ENCODE results near the gene INPP5A. TPM values are rescaled to one million over a fixed set of nuclear protein-coding genes. Genes with fewer than 3 reads are reported as not detected.

INPP5A gene
- total RNA-seq, 6 donors from 2014 or later, result 28.6 to 81.7 (median 44.8) TPM

DNA sequence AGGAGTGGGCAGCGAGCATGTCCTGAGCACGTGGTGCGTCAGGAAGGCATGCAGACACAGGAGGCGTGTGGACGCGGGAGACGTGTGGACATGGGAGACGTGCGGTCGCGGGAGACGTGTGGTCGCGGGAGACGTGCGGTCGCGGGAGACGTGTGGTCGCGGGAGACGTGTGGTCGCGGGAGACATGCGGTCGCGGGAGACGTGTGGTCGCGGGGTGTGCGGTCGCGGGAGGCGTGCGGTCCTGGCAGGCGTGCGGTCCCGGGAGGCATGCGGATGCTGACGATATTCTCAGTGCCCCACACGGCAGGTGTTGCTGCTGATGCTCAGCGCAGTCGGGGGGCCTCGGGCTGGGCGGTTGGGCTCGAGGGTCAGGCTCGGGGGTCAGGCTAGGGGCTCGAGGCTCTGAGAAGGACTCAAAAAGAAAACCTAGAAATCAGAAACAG is 154.1 kb downstream of the INPP5A start:
- ATAC-seq (ENCODE audit: low FRiP score in 2 of 2), result no peak
- Histone ChIP-seq H3K9me3 (no peaks in the 10 kb centered on the region), H3K27me3 (no peaks in the 10 kb centered on the region), H3K27ac (no peak overlapping the region), H3K36me3 (peaks cover 0 to 18% (median 14%) of the 10 kb centered on the region in 4 donors), H3K4me1 (no peaks in the 10 kb centered on the region), H3K4me3 (no peak overlapping the region)
- peak in 1 of 2 donors; percentile 82 for DNase-seq
- no peak for TF ChIP-seq POLR2A (IDR thresholded peaks at IDR 0.05)
- TF ChIP-seq, protein P1, sequence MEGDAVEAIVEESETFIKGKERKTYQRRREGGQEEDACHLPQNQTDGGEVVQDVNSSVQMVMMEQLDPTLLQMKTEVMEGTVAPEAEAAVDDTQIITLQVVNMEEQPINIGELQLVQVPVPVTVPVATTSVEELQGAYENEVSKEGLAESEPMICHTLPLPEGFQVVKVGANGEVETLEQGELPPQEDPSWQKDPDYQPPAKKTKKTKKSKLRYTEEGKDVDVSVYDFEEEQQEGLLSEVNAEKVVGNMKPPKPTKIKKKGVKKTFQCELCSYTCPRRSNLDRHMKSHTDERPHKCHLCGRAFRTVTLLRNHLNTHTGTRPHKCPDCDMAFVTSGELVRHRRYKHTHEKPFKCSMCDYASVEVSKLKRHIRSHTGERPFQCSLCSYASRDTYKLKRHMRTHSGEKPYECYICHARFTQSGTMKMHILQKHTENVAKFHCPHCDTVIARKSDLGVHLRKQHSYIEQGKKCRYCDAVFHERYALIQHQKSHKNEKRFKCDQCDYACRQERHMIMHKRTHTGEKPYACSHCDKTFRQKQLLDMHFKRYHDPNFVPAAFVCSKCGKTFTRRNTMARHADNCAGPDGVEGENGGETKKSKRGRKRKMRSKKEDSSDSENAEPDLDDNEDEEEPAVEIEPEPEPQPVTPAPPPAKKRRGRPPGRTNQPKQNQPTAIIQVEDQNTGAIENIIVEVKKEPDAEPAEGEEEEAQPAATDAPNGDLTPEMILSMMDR (IDR thresholded peaks at IDR 0.05), result no peak
- no peak for TF ChIP-seq EP300 (IDR thresholded peaks at IDR 0.05)
- TF ChIP-seq POLR2AphosphoS5 (IDR thresholded peaks at IDR 0.05), result no peak
- WGBS, 2 donors, result 97 to 98% methylated on average over 48 of the region's 48 CpGs

DNA sequence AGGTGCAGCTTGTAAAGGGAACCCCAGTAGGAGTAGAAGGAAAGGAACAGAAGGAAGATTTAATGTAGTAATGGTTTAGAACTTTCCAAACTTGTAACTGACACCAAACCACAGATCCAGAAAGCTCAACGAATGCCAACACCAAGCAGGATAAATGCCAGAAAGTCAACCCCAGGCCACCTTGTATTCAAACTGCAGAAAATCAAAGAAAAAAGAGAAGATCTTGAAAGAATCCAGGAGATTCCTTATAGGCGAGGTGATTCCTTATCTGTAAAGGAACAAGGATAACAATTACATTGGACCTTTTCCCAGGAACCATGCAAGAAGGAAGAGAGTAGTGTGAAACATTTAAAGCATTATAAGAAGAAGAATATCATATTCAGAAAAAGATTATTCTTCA is 154.7 kb downstream of the INPP5A start:
- H3K36me3 ChIP-seq, result peaks cover 0 to 18% (median 14%) of the 10 kb centered on the region in 4 donors
- no peak overlapping the region for H3K27ac ChIP-seq
- ATAC-seq (ENCODE audit: low FRiP score in 2 of 2), result no peak
- no peaks in the 10 kb centered on the region for H3K9me3 ChIP-seq
- H3K27me3 ChIP-seq, result no peaks in the 10 kb centered on the region
- no peak for DNase-seq
- 87 to 90% methylated on average over 2 of the region's 2 CpGs for WGBS, 2 donors
- H3K4me3 ChIP-seq, result no peak overlapping the region
- H3K4me1 ChIP-seq, result no peaks in the 10 kb centered on the region
- TF ChIP-seq, protein P1 (IDR thresholded peaks at IDR 0.05), result no peak
- TF ChIP-seq EP300 (IDR thresholded peaks at IDR 0.05), result no peak
- TF ChIP-seq POLR2A (IDR thresholded peaks at IDR 0.05), result no peak
- TF ChIP-seq POLR2AphosphoS5 (IDR thresholded peaks at IDR 0.05), result no peak

DNA sequence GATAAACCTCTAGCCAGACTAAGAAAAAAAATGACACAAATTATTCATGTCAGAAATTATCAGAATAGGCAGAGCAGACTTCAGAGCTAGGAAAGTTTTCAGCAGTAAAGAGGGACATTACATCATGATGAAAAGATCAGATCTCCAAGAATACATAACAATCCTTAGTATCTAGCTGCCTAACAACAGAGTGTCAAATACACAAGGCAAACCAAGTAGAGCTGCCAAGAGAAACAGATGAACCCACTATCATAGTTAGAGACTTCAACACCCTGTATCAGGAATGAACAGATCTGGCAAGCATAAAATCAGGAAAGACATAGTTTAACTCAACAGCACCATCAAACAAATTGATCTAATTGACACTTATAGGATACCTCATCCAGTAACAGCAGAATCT is 156.1 kb downstream of the INPP5A start:
- no peak for DNase-seq
- Histone ChIP-seq H3K4me3 (no peak overlapping the region), H3K27me3 (no peaks in the 10 kb centered on the region), H3K27ac (no peak overlapping the region), H3K4me1 (no peaks in the 10 kb centered on the region), H3K36me3 (peaks cover 0 to 32% (median 24%) of the 10 kb centered on the region in 4 donors), H3K9me3 (no peaks in the 10 kb centered on the region)
- TF ChIP-seq EP300 (IDR thresholded peaks at IDR 0.05) (no peak), POLR2A (IDR thresholded peaks at IDR 0.05) (no peak), POLR2AphosphoS5 (IDR thresholded peaks at IDR 0.05) (no peak)
- TF ChIP-seq, protein P1 (IDR thresholded peaks at IDR 0.05), result no peak
- ATAC-seq (ENCODE audit: low FRiP score in 2 of 2), result no peak

DNA sequence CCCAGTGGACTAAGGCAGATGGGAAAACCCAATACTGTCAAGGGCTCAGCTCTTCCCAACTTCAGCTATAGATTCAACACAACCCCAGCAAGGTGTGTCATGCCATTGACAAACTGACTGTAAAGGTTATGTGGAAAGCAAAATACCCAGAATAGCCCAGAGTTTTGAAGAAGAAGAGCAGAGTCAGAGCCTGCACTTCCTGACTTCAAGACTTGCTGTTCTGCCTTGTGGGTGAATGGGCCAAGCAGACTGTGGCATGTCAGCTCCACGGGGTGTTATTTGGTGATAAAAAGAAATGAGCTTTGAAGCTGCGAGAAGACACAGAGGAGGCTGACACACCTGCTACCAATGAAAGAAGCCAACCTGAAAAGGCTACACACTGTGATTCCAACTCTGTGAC is 158.6 kb downstream of the INPP5A start:
- Histone ChIP-seq H3K27ac (no peak overlapping the region), H3K4me3 (no peak overlapping the region), H3K4me1 (peaks cover 0 to 3% (median 0%) of the 10 kb centered on the region in 4 donors), H3K27me3 (no peaks in the 10 kb centered on the region), H3K36me3 (peaks cover 0 to 44% (median 31%) of the 10 kb centered on the region in 4 donors), H3K9me3 (no peaks in the 10 kb centered on the region)
- no peak for ATAC-seq (ENCODE audit: low FRiP score in 2 of 2)
- TF ChIP-seq POLR2AphosphoS5 (IDR thresholded peaks at IDR 0.05) (no peak), POLR2A (IDR thresholded peaks at IDR 0.05) (no peak), EP300 (IDR thresholded peaks at IDR 0.05) (no peak)
- TF ChIP-seq, protein P1 (IDR thresholded peaks at IDR 0.05), result no peak
- no peak for DNase-seq
- WGBS, 2 donors, result 82 to 94% methylated on average over 2 of the region's 2 CpGs

Measured in upper lobe of left lung (tissue), 6 donors.